Transverse colon (tissue), 4 donors: Measurements from ENCODE around the gene BST1.

Source experiments
- EP300 ChIP-seq: sonication (generic); formaldehyde crosslinking; IDR thresholded peaks from one replicate; pipeline ENCODE4 v1.6.1; 2017; ENCODE audit warnings: antibody characterized with exemption, low read depth
- POLR2A ChIP-seq: fragments of 450-650 bp; IDR thresholded peaks from one replicate; pipeline ENCODE4 v1.6.1; 2016; ENCODE audit warnings: antibody characterized with exemption, mild to moderate bottlenecking, moderate library complexity
- POLR2AphosphoS5 ChIP-seq, 3 donors: sonication (generic); formaldehyde crosslinking; IDR thresholded peaks; one replicate each; pipeline ENCODE4 v1.6.1; 2016; ENCODE audit warnings: antibody characterized with exemption in 3 of 3
- TF ChIP-seq, protein P1 (sequence below), 5 experiments: fragments of 200-600 bp in 3 of 5; fragments of 450-650 bp in 2 of 5; sonication (generic) in 3 of 5; IDR thresholded peaks; 1 replicate in 2 of 5; 2 replicates in 3 of 5; pipeline ENCODE4 v1.5.1; 2016 to 2017; ENCODE audit warnings: antibody characterized with exemption in 5 of 5, inconsistent platforms in 3 of 5, mild to moderate bottlenecking in 2 of 5, moderate library complexity in 1 of 5

DNA sequence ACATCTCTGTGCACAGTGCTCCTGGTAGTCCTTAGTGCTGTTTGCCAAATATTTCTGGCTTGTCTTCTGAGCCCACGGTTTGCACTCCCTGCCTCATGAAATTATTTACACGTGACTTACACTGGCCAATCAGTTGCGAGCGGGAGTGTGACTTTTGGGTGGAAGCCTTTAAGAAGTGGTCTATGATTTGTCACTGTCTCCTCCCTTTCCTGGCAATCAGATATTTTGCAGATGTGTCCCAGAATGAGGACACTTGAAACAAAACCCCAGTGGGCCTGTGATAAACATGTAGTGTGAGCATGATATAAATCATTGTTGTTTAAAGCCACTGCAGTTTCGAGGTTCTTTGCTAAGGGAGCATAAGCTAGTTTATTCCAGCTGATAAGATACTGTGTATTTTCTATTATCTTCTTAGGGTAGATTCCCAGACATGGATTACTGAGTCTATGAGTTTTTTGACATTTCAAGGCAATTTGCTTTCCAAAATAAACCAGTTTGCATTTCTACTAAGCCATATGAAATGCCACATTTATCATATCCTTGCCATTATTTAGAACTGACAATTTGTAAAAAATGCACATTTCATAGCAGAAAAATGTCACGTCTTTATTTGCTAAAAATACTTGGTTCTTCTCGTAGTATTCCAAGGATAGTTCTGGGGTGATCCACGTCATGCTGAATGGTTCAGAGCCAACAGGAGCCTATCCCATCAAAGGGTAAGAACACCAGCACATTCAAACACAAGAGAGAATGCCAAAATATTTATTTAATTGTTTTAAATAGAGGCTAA, 12.0 kb downstream of the BST1 start:
- TF ChIP-seq, protein P1, sequence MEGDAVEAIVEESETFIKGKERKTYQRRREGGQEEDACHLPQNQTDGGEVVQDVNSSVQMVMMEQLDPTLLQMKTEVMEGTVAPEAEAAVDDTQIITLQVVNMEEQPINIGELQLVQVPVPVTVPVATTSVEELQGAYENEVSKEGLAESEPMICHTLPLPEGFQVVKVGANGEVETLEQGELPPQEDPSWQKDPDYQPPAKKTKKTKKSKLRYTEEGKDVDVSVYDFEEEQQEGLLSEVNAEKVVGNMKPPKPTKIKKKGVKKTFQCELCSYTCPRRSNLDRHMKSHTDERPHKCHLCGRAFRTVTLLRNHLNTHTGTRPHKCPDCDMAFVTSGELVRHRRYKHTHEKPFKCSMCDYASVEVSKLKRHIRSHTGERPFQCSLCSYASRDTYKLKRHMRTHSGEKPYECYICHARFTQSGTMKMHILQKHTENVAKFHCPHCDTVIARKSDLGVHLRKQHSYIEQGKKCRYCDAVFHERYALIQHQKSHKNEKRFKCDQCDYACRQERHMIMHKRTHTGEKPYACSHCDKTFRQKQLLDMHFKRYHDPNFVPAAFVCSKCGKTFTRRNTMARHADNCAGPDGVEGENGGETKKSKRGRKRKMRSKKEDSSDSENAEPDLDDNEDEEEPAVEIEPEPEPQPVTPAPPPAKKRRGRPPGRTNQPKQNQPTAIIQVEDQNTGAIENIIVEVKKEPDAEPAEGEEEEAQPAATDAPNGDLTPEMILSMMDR (IDR thresholded peaks at IDR 0.05) = no peak
- no peak for TF ChIP-seq POLR2A
- no peak for TF ChIP-seq EP300
- TF ChIP-seq POLR2AphosphoS5 (IDR thresholded peaks at IDR 0.05) = no peak
